Transverse colon (tissue), 4 donors: ENCODE results near the gene GTPBP1. TPM values are rescaled to one million over a fixed set of nuclear protein-coding genes. Genes with fewer than 3 reads are reported as not detected.

Experiments
- DNase-seq: peaks from one replicate; pipeline ENCODE4 v3.0.0-alpha.2; 2019
- H3K27ac ChIP-seq, 4 donors: fragments of 200-600 bp; sonication (generic); 2 replicates each; pipeline ENCODE4 v1.5.1; 2016 to 2018; ENCODE audit warnings: inconsistent platforms in 4 of 4
- H3K27me3 ChIP-seq: fragments of 200-600 bp; sonication (generic); 2 replicates; pipeline ENCODE4 v1.5.1; 2017; ENCODE audit warnings: inconsistent platforms
- H3K36me3 ChIP-seq, 4 donors: fragments of 200-600 bp; sonication (generic); 2 replicates each; pipeline ENCODE4 v1.5.1; 2017 to 2019; ENCODE audit warnings: inconsistent platforms in 4 of 4
- H3K4me1 ChIP-seq, 4 donors: fragments of 200-600 bp; sonication (generic); 2 replicates each; pipeline ENCODE4 v1.5.1; 2017 to 2020; ENCODE audit warnings: inconsistent platforms in 4 of 4
- H3K4me3 ChIP-seq, 4 donors: fragments of 200-600 bp; sonication (generic); 1 replicate in 1 of 4; 2 replicates in 3 of 4; pipeline versions ENCODE4 v1.5.1 to v1.6.1; 2017 to 2019; ENCODE audit warnings: inconsistent platforms in 4 of 4
- H3K9me3 ChIP-seq, 2 donors: fragments of 200-600 bp; sonication (generic); 2 replicates each; pipeline ENCODE4 v1.5.1; 2017 to 2019; ENCODE audit warnings: inconsistent platforms in 2 of 2
- CTCF ChIP-seq, 5 experiments: fragments of 200-600 bp in 3 of 5; fragments of 450-650 bp in 2 of 5; sonication (generic) in 3 of 5; IDR thresholded peaks; 1 replicate in 2 of 5; 2 replicates in 3 of 5; pipeline ENCODE4 v1.5.1; 2016 to 2017; ENCODE audit warnings: antibody characterized with exemption in 5 of 5, inconsistent platforms in 3 of 5, mild to moderate bottlenecking in 2 of 5, moderate library complexity in 1 of 5
- EP300 ChIP-seq: sonication (generic); formaldehyde crosslinking; IDR thresholded peaks from one replicate; pipeline ENCODE4 v1.6.1; 2017; ENCODE audit warnings: antibody characterized with exemption, low read depth
- POLR2A ChIP-seq: fragments of 450-650 bp; IDR thresholded peaks from one replicate; pipeline ENCODE4 v1.6.1; 2016; ENCODE audit warnings: antibody characterized with exemption, mild to moderate bottlenecking, moderate library complexity
- POLR2AphosphoS5 ChIP-seq, 3 donors: sonication (generic); formaldehyde crosslinking; IDR thresholded peaks; one replicate each; pipeline ENCODE4 v1.6.1; 2016; ENCODE audit warnings: antibody characterized with exemption in 3 of 3
- WGBS, 2 donors: methylation state at CpG; one replicate each; pipeline ENCODE4 v1.1.5; 2018; ENCODE audit warnings: low coverage in 1 of 2; 5-methylcytosine and 5-hydroxymethylcytosine counted together
- in situ Hi-C, 4 donors: fragments of 200-750 bp; cut with MboI; loops; one replicate each; pipeline versions ENCODE4 v1.15.0 to v1.15.1; 2017; ENCODE audit warnings: low sequenced_read_pairs in 3 of 4, low pct_ligation_motif_present in 1 of 4, low pct_unique_long_range_greater_than_20kb in 1 of 4
- intact Hi-C: fragments of 100-400 bp; cut with DNase I; formaldehyde crosslinking; loops from one replicate; pipeline ENCODE4 v1.15.1; 2023; ENCODE audit warnings: low total_unique reads
- total RNA-seq, 4 donors: library from RNA; depleted of rRNA; stranded (reverse); fragments of >200 nt; gene quantifications; one replicate each; pipeline ENCODE4 v1.1.0, GENCODE V29; 2016

GTPBP1 gene
- total RNA-seq, 4 donors from 2014 or later, result 51.5 to 84.9 (median 77.6) TPM

GRCh38 chr22:38768036-38768435, 62.3 kb downstream of the GTPBP1 start:
- no peak for DNase-seq
- H3K4me1 ChIP-seq, result peaks cover 0 to 3% (median 0%) of the 10 kb centered on the region in 4 donors
- WGBS, 2 donors, result 83 to 92% methylated on average over 3 to 11 of the region's 11 CpGs
- intact Hi-C loops, result loop anchor here (10.0 kb wide), 1 partner anchor 97 kb away; no protein-coding TSS in a partner anchor
- no peak for TF ChIP-seq POLR2A
- TF ChIP-seq EP300, result no peak
- no peak for TF ChIP-seq CTCF (IDR thresholded peaks at IDR 0.05)
- TF ChIP-seq POLR2AphosphoS5 (IDR thresholded peaks at IDR 0.05), result no peak
- H3K27me3 ChIP-seq, result no peaks in the 10 kb centered on the region
- no peaks in the 10 kb centered on the region for H3K36me3 ChIP-seq
- no peaks in the 10 kb centered on the region for H3K9me3 ChIP-seq
- no peak overlapping the region for H3K27ac ChIP-seq
- in situ Hi-C loops, result no loop called here
- H3K4me3 ChIP-seq, result no peak overlapping the region

- H3K4me1 ChIP-seq, result peaks cover 0 to 3% (median 0%) of the 10 kb centered on the region in 4 donors
- H3K9me3 ChIP-seq, result no peaks in the 10 kb centered on the region
- TF ChIP-seq POLR2A, result no peak
- no peak for TF ChIP-seq POLR2AphosphoS5 (IDR thresholded peaks at IDR 0.05)
- TF ChIP-seq CTCF (IDR thresholded peaks at IDR 0.05), result no peak
- TF ChIP-seq EP300, result no peak
- in situ Hi-C loops, result no loop called here
- H3K27me3 ChIP-seq, result no peaks in the 10 kb centered on the region
- no peak for DNase-seq
- intact Hi-C loops, result no loop called here
- 93 to 100% methylated on average over 1 to 16 of the region's 16 CpGs for WGBS, 2 donors
- H3K27ac ChIP-seq, result no peak overlapping the region
- no peaks in the 10 kb centered on the region for H3K36me3 ChIP-seq
- H3K4me3 ChIP-seq, result no peak overlapping the region
Observed at GRCh38 chr22:38770257-38770949, 64.7 kb downstream of the GTPBP1 start.

- no peak for DNase-seq
- H3K4me3 ChIP-seq, result no peak overlapping the region
- H3K27me3 ChIP-seq, result no peaks in the 10 kb centered on the region
- no peak overlapping the region for H3K27ac ChIP-seq
- intact Hi-C loops (no loop called here), in situ Hi-C loops (no loop called here)
- no peaks in the 10 kb centered on the region for H3K36me3 ChIP-seq
- peaks cover 0 to 3% (median 0%) of the 10 kb centered on the region in 4 donors for H3K4me1 ChIP-seq
- 82% methylated on average over 8 of the region's 8 CpGs; no CpG with 5 or more reads in 1 of the 2 donors for WGBS, 2 donors
- TF ChIP-seq CTCF (IDR thresholded peaks at IDR 0.05) (no peak), POLR2AphosphoS5 (IDR thresholded peaks at IDR 0.05) (no peak), EP300 (no peak), POLR2A (no peak)
- no peaks in the 10 kb centered on the region for H3K9me3 ChIP-seq
Observed at GRCh38 chr22:38772623-38772873, 66.8 kb downstream of the GTPBP1 start.

GRCh38 chr22:38773363-38773946, 67.7 kb downstream of the GTPBP1 start:
- H3K27me3 ChIP-seq, result no peaks in the 10 kb centered on the region
- H3K36me3 ChIP-seq, result no peaks in the 10 kb centered on the region
- WGBS, 2 donors, result 94 to 96% methylated on average over 4 of the region's 4 CpGs
- no peaks in the 10 kb centered on the region for H3K9me3 ChIP-seq
- H3K27ac ChIP-seq, result no peak overlapping the region
- DNase-seq, result no peak
- intact Hi-C loops, result no loop called here
- H3K4me3 ChIP-seq, result no peak overlapping the region
- H3K4me1 ChIP-seq, result peaks cover 0 to 3% (median 0%) of the 10 kb centered on the region in 4 donors
- no peak for TF ChIP-seq CTCF (IDR thresholded peaks at IDR 0.05)
- no peak for TF ChIP-seq EP300
- TF ChIP-seq POLR2AphosphoS5 (IDR thresholded peaks at IDR 0.05), result no peak
- TF ChIP-seq POLR2A, result no peak
- in situ Hi-C loops, result no loop called here
